Activated T-cell treated with anti-CD3 and anti-CD28 coated beads, Interleukin-2, amount 50 U/mL, for 48 hours (primary cell): ENCODE measurements around the gene GRIP2.

Experiments
- DNase-seq, 2 experiments: peaks; one replicate each; pipeline ENCODE4 v3.0.0-alpha.2; 2020

GRIP2 gene

DNA sequence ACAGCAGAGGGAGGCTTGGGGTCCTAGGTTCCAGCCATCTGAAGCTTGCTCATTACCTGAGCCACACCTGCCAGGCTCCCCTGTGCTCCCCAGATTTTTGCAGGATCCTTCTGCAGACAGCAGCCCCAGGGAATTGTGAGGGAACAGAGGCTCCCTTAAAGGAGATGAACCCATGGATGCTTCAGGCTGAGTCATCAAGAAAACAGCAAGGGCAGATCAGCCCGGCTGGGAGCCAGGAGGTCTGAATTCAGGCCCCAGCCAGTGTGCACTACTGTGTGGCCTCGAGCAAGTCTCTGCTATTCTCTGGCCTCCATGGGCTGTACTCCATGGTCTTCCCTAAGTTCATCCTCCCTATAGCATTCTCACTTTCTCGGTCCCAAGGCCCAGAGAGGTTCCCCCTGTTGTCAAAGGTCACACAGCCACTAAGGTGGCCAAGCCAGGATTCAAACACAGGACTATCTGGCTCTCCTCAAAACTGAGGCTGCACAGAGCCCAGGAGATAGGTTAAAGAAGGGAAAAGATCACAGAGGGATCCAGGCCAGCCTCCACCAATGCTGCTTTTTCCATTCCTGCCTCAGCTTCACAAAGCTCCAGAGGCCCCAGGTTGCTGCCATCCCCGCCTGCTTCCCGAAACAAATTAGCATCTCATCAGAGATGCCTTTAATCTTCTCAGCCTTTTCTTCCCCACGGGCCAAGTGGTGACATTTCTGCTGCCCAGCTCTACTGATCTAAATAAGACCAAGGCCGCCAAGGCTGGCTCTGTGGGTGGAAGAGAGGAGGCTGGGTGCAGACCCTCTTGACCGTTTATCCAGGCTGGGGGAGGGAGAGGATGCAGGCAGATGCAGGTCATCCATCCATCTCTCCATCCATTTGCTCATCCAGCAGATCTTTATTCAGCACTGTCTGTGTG lies 21.2 kb upstream of the GRIP2 start:
- DNase-seq, result no peak

DNA sequence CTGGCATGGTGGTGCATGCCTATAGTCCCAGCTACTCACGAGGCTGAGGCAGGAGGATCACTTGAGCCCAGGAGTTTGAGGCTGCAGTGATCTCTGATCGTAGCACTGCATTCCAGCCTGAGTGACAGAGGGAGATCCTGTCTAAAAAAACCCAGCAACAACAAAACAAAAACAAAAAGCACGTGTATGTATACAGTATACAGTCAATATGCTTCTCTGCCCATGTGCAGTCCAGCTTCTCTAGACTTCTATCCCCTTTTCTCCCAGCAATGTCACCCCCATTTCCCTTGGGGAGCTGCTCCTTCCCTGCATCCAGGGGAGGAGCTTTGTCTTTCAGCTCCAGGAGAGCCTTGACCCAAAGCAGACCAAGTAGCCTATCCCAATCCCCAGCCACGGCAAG lies 20.0 kb upstream of the GRIP2 start:
- no peak for DNase-seq

GRCh38 chr3:14558029-14558428 lies 17.9 kb upstream of the GRIP2 start:
- DNase-seq, result no peak

DNA sequence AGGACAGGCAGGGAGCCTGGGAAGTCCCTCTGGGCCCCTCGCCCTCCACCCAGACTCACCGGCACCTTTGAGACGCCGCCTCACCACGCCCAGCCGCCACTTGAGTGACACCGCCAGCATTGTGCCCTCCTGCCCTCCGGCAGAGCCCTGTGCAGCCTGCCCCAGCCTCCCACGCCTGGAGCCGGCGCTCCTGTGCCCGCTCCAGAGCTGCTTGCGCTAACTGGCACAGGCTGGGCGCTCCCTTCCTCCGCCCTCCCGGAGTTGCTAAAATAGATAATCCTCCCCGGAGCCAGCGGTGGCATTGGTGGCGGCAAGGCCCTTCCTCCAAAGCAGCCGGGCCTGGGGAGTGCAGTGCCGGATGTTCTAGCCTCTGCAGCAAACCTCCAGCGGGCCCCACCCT lies 15.7 kb upstream of the GRIP2 start:
- DNase-seq, result peak in 1 of 2 experiments; percentile 21

GRCh38 chr3:14554715-14555114 lies 14.6 kb upstream of the GRIP2 start:
- DNase-seq, result no peak

- no peak for DNase-seq
Observed at GRCh38 chr3:14553871-14554270, 13.7 kb upstream of the GRIP2 start.

DNA sequence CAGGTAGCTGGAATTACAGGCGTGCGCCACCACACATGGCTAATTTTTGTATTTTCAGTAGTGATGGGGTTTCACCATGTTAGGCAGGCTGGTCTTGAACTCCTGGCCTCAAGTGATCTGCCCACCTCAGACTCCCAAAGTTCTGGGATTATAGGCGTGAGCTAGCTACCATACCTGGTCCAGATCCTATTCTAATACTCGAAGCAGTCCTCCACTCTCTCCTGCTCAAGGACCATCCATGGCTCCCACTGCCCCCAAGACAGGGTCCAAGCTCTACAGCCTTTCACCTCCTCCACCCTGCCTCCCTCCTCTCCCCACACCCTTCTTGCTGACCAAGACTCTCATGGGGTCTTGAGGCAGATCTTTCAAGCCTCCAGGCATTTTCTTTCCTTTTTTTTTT lies 12.6 kb upstream of the GRIP2 start:
- no peak for DNase-seq

DNA sequence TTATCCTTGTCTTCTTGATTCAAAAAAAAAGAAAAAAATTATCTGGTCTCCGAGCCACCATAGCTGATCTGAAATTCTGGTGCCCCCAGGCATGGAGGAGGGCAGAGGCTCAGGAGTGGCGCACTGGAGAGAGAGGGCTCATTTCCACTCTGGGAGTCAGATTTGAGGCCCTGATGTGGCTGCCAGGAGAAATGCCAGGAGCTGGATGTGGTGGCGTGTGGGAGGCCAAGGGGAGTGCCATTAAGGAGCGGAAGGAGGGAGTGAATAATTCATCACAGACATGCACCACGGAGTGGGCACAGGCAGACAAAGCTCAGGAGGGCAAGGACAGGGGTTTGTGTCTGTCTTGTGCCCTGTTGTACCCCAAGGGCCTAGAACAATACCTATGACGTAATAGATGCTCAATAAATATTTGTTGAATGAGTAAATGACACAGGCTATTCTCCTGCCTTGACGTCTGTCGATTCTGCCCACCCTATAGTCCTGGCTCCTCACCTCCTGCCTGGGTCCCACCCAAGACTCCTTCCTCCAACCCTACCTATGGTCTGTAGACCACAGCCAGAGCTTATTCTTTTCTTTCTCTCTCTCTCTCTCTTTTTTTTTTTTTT lies 12.0 kb upstream of the GRIP2 start:
- no peak for DNase-seq

DNA sequence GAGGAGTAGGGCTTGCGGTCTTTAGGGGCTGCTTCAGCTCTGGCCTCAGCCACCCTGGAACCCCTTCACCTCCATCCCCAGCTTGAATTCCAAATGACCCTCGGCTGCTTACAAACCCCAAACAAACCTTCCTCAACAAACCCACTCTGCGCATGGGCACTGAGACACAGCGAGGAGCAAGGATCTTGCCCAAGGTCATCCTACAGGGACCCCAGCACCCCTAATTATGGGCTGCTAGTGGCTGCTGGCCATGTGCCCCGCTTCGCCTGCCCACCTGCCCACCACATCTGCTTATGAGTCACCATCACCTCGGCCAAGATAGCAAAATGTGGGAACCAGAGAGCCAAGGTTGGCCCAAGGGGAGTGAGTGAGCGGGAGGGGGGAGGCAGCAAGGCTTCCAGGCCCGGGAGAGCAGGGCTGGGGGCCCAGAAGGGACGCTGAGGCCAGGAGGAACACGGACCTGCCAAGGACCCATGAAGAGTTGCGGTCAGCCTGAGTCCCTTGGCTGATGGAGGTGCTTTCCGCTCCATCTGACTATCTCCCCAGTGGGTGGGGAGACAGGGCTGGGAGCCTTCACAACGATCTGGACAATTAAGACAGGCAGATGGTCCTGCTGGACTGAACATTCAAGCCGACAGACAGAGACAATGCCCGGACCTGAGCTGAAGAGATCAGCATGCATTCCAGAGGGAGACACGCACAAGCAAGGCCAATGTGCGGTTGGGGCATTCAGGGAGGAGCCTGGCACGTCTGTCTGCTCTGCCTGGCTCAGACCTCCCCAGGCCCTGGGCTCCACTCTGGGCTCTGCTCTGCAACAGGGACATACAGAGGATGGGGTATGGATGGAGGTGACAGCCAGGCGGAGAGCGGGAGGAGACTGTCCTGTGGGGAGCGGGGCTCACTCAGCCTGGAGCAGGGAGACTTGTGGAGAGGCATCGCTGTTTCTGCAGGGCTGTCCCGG lies 10.8 kb upstream of the GRIP2 start:
- no peak for DNase-seq

DNA sequence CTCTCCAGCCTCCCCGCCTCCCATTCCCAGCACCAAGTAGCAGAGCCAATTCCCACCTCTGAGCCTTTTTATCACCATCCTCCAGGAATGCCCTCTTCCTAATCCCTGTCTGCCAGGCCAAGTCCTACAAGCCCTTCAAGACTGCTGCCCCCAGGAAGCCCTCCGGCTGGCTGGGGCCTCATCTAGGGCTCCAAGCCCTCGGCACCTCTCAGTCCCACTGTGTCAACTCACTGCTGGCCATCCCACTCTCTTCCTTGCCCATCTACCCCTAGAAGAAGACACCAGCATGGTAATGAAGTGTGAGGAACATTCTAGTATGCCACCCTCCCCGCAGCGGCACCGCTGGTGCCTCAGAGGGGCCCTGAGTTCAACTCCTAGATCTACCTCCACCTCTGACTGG lies 10.0 kb upstream of the GRIP2 start:
- no peak for DNase-seq

DNA sequence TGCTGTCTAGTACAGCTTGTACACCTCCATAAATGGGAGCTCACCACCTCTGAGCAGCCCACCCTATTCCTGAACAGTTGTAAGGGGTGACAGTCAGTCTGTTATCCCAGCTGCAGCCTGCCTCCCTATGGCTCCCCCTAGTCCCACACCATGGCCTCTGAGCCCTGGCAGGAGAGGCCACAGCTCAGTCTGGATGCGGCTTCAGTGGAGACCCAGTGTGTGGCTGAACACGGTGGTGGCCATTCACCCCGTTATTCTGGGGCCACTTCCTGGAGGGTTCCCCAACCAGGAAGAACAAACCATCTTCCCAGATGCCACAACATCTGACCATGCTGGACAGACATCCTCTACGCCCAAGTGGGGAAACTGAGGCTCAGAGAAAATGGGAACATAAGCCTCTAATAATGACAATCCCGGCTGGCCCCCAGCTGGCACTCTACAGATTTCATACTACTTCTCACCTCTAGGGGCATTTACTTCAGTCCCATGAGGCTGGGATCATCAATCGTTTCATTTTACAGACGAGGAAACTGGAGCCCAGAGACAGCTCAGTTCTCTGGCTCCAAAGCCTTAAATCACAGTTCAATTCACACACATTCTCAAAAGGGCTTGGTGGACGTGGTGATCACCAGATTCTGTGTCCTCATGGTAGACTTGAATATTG lies 9.2 kb upstream of the GRIP2 start:
- no peak for DNase-seq

GRCh38 chr3:14548321-14548729 lies 8.2 kb upstream of the GRIP2 start:
- peak; percentile 56 to 57 for DNase-seq

- no peak for DNase-seq
Observed at GRCh38 chr3:14547693-14548092, 7.6 kb upstream of the GRIP2 start.

DNA sequence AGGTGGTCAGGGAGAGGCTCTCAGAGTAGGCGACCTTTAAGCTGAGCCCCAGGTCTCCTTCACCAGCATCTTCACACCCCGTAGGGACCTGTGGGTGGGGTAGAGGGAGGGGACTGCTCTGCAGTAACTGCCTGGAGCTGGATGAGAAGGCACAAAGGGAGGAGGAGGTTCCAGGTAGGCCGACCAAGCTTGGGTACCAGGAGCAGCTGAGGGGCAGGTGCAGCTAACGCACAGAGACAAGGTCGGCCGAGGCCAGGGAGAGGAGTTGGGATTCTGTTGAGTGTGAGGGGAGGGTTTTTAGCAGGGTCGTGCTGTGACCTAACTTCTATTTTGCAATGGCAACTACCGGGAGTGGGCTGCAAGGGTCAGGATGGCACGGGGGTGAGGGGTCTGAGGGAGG lies 5.9 kb upstream of the GRIP2 start:
- DNase-seq, result no peak

DNA sequence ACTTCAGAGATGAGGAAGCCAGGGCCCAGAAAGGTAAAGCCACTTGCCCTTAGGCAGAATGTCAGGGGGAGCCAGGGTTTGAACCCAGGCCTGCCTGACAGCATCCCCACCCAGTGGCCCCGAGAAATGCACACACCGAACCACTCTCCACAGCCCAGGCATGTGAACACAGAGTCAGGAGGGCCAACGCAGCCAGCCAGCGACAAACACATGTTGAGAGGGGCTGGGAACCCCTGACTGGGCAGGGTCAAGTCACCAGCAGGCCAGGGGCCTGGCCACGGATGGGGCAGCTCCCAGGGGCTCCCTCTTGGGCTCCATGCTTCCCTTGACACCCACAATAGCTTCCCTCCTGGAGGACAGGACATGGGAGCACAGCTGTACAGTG lies 5.1 kb upstream of the GRIP2 start:
- DNase-seq, result no peak

DNA sequence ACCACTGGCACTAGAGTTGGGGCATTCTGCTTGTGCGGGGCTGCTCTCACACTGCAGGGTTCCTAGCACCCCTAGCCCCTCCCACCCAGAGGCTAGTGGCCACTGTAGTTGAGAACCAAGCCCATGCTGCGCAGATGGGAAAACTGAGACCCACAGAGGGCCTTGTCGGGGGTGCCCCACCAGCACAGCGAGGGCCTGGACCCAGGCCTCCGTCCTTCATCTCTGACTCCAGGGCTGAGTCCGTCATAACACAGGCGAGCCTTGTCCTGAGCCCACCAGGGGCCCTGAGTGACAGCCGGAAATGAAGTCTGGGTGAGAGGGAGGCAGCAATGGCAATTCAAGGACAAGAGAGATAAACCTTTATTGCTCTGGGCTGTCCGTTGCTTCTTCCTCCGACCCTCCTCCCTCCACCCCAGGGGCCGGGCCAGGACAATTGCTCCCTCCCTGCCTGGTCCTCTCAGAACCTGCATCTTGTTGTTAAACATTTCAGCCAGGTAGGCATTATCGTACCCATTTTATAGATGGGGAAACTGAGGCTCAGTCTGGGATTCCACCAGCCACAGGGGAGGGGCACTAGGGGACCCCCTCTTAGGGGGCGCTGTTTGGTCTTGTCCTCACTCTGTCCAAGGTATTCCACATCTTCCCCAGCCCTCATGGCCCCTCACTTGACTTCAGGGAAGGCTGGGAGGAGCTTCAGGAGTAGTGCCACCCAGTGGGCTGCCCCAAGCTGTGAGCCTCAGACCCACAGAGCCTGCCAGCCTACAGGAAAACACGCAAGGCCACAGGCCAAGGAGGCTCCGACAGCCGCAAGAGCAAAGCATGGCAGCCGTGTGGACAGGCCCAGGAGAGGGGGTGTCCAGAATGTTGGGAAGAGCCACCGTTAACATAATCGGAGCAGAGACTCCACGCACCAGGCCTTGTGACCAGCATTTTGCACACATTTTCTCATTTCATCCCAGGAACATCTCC lies 4.4 kb upstream of the GRIP2 start:
- DNase-seq, result no peak

DNA sequence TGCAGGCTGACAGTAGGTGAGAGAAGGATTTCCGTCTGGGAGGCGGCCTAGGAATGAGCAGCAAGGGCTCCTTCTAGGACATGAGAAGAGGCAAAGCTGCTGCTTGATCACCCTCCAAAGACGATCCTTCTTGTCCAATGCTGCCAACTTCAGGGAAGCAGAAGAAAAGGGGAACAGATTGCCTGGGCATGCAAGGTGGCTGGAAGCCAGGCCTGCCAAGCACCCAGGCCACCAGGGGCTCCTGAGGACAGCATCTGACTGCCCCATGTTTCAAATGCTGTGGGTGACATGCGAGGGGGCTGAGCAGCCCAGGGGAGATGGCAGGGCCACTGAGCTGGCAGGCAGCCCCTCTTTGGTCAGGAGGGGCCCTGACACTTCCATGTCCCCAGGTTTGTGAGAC lies 3.3 kb upstream of the GRIP2 start:
- no peak for DNase-seq

DNA sequence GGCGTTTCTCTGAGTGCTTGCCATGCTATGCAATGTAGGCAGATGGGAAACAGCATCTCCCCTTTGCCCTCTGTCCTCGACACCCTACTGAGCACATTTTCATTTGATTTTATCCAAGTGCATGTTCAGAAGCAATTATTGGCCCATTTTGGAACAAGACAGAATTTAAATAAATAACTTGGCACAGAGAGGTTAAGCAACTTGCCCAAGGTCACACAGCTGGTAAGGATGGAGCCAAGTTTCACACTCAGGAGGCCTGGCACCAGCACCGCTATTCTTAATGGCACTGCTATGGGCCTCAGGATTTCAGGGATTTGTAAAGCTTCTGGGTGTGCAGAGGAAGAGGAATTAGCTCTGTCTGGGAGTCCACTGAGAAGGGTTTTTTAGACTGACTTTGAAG lies 2.5 kb upstream of the GRIP2 start:
- no peak for DNase-seq

- no peak for DNase-seq
Observed at GRCh38 chr3:14541646-14542045, 1.5 kb upstream of the GRIP2 start.

- DNase-seq, result no peak
Observed at GRCh38 chr3:14540821-14541385, 761 bp upstream of the GRIP2 start.

DNA sequence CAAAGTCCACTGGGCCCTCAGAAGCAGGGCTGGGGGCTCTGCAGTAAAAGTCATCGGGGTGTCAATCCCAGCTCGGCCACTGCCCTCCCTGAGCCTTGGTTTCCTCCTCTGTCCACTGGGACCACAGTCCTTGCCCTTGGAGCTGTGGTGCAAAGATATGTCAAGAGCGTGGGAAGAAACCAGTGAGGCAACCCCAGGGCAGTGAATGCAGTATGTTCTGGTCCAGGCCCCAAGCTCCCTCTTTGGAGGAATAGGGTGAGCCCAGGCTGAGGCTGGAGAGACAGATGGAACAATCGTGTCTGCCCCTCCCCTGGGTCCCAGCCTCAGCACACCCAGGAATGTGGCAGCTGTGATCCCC lies 779 bp downstream of the GRIP2 start:
- DNase-seq, result no peak
